ENCODE measurements around the gene ALDH1A3.

DNA sequence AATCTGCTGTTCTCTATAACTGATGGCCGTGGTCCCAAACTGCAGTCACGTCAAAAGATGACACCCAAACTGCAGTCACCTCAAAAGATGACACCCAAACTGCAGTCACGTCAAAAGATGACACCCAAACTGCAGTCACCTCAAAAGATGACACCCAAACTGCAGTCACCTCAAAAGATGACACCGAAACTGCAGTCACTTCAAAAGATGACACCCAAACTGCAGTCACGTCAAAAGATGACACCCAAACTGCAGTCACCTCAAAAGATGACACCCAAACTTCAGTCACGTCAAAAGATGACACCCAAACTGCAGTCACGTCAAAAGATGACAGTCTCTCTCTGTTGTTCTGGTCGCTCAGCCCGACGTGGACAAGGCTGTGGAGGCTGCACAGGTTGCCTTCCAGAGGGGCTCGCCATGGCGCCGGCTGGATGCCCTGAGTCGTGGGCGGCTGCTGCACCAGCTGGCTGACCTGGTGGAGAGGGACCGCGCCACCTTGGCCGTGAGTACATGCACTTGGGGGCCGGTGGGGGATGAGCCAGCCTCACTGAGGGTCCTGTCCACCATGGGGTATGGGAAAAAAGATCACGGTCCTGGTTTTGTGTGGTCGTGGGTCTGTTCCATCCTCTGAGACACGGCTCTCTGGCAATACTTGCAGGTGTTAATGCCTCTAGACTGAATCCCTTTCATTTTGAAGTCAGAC lies 7.7 kb downstream of the ALDH1A3 start:
- TF ChIP-seq, protein P1, sequence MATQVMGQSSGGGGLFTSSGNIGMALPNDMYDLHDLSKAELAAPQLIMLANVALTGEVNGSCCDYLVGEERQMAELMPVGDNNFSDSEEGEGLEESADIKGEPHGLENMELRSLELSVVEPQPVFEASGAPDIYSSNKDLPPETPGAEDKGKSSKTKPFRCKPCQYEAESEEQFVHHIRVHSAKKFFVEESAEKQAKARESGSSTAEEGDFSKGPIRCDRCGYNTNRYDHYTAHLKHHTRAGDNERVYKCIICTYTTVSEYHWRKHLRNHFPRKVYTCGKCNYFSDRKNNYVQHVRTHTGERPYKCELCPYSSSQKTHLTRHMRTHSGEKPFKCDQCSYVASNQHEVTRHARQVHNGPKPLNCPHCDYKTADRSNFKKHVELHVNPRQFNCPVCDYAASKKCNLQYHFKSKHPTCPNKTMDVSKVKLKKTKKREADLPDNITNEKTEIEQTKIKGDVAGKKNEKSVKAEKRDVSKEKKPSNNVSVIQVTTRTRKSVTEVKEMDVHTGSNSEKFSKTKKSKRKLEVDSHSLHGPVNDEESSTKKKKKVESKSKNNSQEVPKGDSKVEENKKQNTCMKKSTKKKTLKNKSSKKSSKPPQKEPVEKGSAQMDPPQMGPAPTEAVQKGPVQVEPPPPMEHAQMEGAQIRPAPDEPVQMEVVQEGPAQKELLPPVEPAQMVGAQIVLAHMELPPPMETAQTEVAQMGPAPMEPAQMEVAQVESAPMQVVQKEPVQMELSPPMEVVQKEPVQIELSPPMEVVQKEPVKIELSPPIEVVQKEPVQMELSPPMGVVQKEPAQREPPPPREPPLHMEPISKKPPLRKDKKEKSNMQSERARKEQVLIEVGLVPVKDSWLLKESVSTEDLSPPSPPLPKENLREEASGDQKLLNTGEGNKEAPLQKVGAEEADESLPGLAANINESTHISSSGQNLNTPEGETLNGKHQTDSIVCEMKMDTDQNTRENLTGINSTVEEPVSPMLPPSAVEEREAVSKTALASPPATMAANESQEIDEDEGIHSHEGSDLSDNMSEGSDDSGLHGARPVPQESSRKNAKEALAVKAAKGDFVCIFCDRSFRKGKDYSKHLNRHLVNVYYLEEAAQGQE (IDR thresholded peaks at IDR 0.05), result no peak
- TF ChIP-seq, protein P2, sequence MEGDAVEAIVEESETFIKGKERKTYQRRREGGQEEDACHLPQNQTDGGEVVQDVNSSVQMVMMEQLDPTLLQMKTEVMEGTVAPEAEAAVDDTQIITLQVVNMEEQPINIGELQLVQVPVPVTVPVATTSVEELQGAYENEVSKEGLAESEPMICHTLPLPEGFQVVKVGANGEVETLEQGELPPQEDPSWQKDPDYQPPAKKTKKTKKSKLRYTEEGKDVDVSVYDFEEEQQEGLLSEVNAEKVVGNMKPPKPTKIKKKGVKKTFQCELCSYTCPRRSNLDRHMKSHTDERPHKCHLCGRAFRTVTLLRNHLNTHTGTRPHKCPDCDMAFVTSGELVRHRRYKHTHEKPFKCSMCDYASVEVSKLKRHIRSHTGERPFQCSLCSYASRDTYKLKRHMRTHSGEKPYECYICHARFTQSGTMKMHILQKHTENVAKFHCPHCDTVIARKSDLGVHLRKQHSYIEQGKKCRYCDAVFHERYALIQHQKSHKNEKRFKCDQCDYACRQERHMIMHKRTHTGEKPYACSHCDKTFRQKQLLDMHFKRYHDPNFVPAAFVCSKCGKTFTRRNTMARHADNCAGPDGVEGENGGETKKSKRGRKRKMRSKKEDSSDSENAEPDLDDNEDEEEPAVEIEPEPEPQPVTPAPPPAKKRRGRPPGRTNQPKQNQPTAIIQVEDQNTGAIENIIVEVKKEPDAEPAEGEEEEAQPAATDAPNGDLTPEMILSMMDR (IDR thresholded peaks at IDR 0.05; ENCODE audit: low read depth, low read length, missing input control), result no peak
- TF ChIP-seq GABPA (IDR thresholded peaks at IDR 0.05 in 1 of 2, conservative IDR thresholded peaks at IDR 0.05 in 1 of 2) (no peak), RAD21 (IDR thresholded peaks at IDR 0.05) (no peak), JUND (IDR thresholded peaks at IDR 0.05) (no peak), HNF4A (conservative IDR thresholded peaks at IDR 0.05) (no peak), YY1 (IDR thresholded peaks at IDR 0.05) (no peak), SP1 (IDR thresholded peaks at IDR 0.05) (no peak)
- TF ChIP-seq, protein P3, sequence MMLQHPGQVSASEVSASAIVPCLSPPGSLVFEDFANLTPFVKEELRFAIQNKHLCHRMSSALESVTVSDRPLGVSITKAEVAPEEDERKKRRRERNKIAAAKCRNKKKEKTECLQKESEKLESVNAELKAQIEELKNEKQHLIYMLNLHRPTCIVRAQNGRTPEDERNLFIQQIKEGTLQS (IDR thresholded peaks at IDR 0.05), result no peak
- TF ChIP-seq, protein P4, sequence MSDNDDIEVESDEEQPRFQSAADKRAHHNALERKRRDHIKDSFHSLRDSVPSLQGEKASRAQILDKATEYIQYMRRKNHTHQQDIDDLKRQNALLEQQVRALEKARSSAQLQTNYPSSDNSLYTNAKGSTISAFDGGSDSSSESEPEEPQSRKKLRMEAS (IDR thresholded peaks at IDR 0.05), result no peak
- TF ChIP-seq, protein P5, sequence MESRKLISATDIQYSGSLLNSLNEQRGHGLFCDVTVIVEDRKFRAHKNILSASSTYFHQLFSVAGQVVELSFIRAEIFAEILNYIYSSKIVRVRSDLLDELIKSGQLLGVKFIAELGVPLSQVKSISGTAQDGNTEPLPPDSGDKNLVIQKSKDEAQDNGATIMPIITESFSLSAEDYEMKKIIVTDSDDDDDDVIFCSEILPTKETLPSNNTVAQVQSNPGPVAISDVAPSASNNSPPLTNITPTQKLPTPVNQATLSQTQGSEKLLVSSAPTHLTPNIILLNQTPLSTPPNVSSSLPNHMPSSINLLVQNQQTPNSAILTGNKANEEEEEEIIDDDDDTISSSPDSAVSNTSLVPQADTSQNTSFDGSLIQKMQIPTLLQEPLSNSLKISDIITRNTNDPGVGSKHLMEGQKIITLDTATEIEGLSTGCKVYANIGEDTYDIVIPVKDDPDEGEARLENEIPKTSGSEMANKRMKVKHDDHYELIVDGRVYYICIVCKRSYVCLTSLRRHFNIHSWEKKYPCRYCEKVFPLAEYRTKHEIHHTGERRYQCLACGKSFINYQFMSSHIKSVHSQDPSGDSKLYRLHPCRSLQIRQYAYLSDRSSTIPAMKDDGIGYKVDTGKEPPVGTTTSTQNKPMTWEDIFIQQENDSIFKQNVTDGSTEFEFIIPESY (IDR thresholded peaks at IDR 0.05), result no peak
